GM23338 (cell line): ENCODE measurements around the gene ARHGAP42.

Experiments
- CTCF ChIP-seq, 2 experiments: fragments of 200-600 bp in 1 of 2; sonication (generic) in 1 of 2; conservative IDR thresholded peaks; 2 replicates each; pipeline versions ENCODE4 v1.5.1 to v1.6.1; 2016 to 2017; ENCODE audit warnings: antibody characterized with exemption in 2 of 2, low read depth in 2 of 2, mild to moderate bottlenecking in 2 of 2, moderate library complexity in 1 of 2
- EZH2 ChIP-seq: fragments of 200-600 bp; sonication (generic); IDR thresholded peaks from one replicate; pipeline ENCODE4 v1.8.0; 2017; ENCODE audit warnings: antibody characterized with exemption, mild to moderate bottlenecking, low read depth; ENCODE audit not compliant: unreplicated experiment
- POLR2AphosphoS5 ChIP-seq: IDR thresholded peaks from 2 replicates; pipeline ENCODE4 v1.6.1; 2016; ENCODE audit warnings: antibody characterized with exemption, low read depth
- REST ChIP-seq: IDR thresholded peaks from one replicate; pipeline ENCODE4 v1.6.1; 2018; ENCODE audit warnings: antibody characterized with exemption; ENCODE audit not compliant: unreplicated experiment

- TF ChIP-seq CTCF (conservative IDR thresholded peaks at IDR 0.05; ENCODE audit: low read depth in 2 of 2) (no peak), REST (no peak), EZH2 (no peak), POLR2AphosphoS5 (no peak)
Observed at GRCh38 chr11:100638648-100639047, 48.4 kb upstream of the ARHGAP42 start.
